Mesenteric fat pad (tissue), 1 donor: ENCODE data around the gene KRT33A. TPM values are rescaled to one million over a fixed set of nuclear protein-coding genes. Genes with fewer than 3 reads are reported as not detected.

Source experiments
- DNase-seq: peaks from one replicate; pipeline ENCODE4 v3.0.0-alpha.2; 2020; ENCODE audit warnings: low spot score
- total RNA-seq: library from RNA; stranded (reverse); fragmentation: NEBNext Ultra II Directional; extraction: Animal tissue kit (Norgen Biotek cat#: 25700); gene quantifications from one replicate; pipeline ENCODE4 v1.2.1, GENCODE V29; 2021
- donor health status: DM: yes; HTN: yes; CAD: no.

KRT33A gene
- total RNA-seq, 1 donor from 2014 or later, result not detected

GRCh38 chr17:41302981-41303380 lies 47.6 kb downstream of the KRT33A start:
- DNase-seq, result no peak

- DNase-seq, result no peak
Measured at GRCh38 chr17:41301916-41302901, 48.4 kb downstream of the KRT33A start, which contains the start of gene KRTAP29-1. TSS of gene KRTAP29-1 (minus strand) at chr17:41302851. CDS start at chr17:41302851, 0 bp downstream.

GRCh38 chr17:41301204-41301790 lies 49.3 kb downstream of the KRT33A start:
- DNase-seq, result no peak

- no peak for DNase-seq
Measured at GRCh38 chr17:41298458-41299135, 52.0 kb downstream of the KRT33A start.

- no peak for DNase-seq
Measured at GRCh38 chr17:41296846-41297245, 53.8 kb downstream of the KRT33A start.

Other genes with a start within 250 kb of the KRT33A start
- not detected for gene KRTAP4-16, start 248.6 kb downstream of the KRT33A start, total RNA-seq
- not detected for gene KRTAP4-9, start 245.4 kb downstream of the KRT33A start, total RNA-seq
- gene KRTAP4-11, start 232.5 kb downstream of the KRT33A start, total RNA-seq, result not detected
- gene KRTAP4-12, start 226.6 kb downstream of the KRT33A start, total RNA-seq, result not detected
- not detected for gene KRTAP4-6, start 210.3 kb downstream of the KRT33A start, total RNA-seq
- not detected for gene KRTAP4-5, start 201.0 kb downstream of the KRT33A start, total RNA-seq
- gene KRTAP4-4, start 190.1 kb downstream of the KRT33A start, total RNA-seq, result not detected
- not detected for gene KRTAP4-3, start 182.6 kb downstream of the KRT33A start, total RNA-seq
- gene KRTAP4-2, start 172.6 kb downstream of the KRT33A start, total RNA-seq, result not detected
- not detected for gene KRTAP4-1, start 165.9 kb downstream of the KRT33A start, total RNA-seq
- gene KRTAP9-1, start 160.9 kb downstream of the KRT33A start, total RNA-seq, result not detected
- gene KRTAP9-2, start 124.2 kb downstream of the KRT33A start, total RNA-seq, result not detected
- not detected for gene KRTAP9-3, start 118.4 kb downstream of the KRT33A start, total RNA-seq
- gene KRTAP9-8, start 112.8 kb downstream of the KRT33A start, total RNA-seq, result not detected
- not detected for gene KRTAP9-4, start 101.1 kb downstream of the KRT33A start, total RNA-seq
- not detected for gene KRTAP9-9, start 95.4 kb downstream of the KRT33A start, total RNA-seq
- not detected for gene KRTAP9-6, start 85.5 kb downstream of the KRT33A start, total RNA-seq
- not detected for gene KRTAP9-7, start 75.1 kb downstream of the KRT33A start, total RNA-seq
- gene KRTAP29-1, start 48.0 kb downstream of the KRT33A start, total RNA-seq, result not detected
- not detected for gene KRTAP16-1, start 41.5 kb downstream of the KRT33A start, total RNA-seq
- not detected for gene KRTAP17-1, start 35.1 kb downstream of the KRT33A start, total RNA-seq
- gene KRT33B, start 19.0 kb upstream of the KRT33A start, total RNA-seq, result not detected
- not detected for gene KRT34, start 31.5 kb upstream of the KRT33A start, total RNA-seq
- not detected for gene KRT31, start 46.8 kb upstream of the KRT33A start, total RNA-seq
- gene KRT37, start 73.8 kb upstream of the KRT33A start, total RNA-seq, result not detected
- not detected for gene KRT38, start 90.2 kb upstream of the KRT33A start, total RNA-seq
- gene KRT32, start 116.6 kb upstream of the KRT33A start, total RNA-seq, result not detected
- not detected for gene KRT35, start 130.3 kb upstream of the KRT33A start, total RNA-seq
- not detected for gene KRT36, start 139.1 kb upstream of the KRT33A start, total RNA-seq
- not detected for gene KRT13, start 154.8 kb upstream of the KRT33A start, total RNA-seq
- gene KRT15, start 168.1 kb upstream of the KRT33A start, total RNA-seq, result not detected
- 1.8 TPM for gene KRT19, start 177.5 kb upstream of the KRT33A start, total RNA-seq
- gene KRT9, start 221.2 kb upstream of the KRT33A start, total RNA-seq, result not detected
- 1.00 TPM for gene KRT14, start 236.1 kb upstream of the KRT33A start, total RNA-seq